NOMO-1 (cell line): ENCODE data around the gene RHBDL2.
"Not testable (repeated sequence)": the region's sequence is repeated elsewhere in the genome, so short reads cannot be mapped to it uniquely, and the experiment has no call there.

Source experiments
- DNase-seq, 2 experiments: peaks; one replicate each; lab custom pipeline; 2025; ENCODE audit not compliant: unreplicated experiment in 2 of 2; lab: John Stamatoyannopoulos, UW

RHBDL2 gene

DNA sequence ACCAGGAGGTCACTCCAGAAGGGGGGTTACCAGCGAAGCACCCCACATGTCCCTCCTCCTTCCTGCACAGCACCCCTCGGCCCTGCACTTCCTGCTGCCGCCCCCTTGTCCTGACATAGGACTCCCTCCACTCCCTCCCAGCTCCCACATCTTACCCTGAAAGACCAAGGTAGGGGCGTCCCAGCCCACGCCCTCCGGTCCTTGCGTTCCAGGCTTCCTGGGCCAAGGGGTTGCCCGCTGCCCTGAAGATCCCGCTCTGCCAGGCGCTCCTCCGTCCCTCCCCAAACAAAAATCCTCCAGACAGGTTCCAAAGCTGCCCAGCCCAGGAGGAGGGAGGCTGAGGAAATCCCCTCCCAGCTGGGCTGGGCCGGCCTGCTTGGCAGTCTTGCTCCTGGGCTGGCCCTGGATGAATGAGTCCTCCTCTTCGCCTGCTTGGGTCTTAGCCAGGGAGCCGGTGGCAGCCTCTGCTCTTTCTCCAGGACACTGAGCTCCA is at the start of gene RHBDL2:
Gene RHBDL2, minus strand, starts transcription at position 304 of the 493 bp plus-strand sequence. CDS start 22,618 bp downstream, outside the sequence.
- DNase-seq = no peak

DNA sequence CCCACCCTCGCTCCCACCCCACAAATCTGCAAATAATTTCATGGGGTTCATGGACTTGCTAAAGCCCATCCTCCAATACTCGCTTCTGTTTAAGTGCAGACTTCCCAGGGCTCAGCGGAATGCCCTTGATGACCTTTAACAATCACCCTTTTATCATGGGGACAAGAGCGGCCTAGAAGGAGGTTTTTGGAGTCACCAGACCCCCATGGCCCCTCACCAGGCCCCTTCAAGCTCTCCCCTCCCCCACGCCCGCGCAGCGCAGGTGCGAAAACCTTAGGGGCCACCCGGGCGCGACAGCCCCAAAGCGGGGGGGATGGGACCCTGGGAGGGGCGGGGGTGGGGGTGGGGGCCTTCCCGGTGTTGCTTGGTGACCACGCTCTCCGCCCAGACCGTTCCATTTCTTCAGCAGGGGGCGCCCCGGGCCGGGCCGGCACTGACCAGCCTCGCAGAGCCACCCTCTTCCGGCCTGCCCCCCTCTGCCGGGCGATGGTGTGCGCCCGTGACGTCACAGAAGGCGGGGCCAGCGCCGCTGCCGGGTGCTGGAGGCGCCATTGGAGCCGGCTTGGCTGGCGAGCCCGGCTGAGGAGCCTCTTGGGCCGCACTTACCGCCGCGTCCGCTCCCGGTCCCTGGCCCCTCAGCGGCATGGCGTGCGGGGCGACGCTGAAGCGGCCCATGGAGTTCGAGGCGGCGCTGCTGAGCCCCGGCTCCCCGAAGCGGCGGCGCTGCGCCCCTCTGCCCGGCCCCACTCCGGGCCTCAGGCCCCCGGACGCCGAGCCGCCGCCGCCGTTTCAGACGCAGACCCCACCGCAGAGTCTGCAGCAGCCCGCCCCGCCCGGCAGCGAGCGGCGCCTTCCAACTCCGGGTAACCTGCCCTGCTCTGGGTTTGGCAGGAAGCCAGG is 49.4 kb upstream of the RHBDL2 start, which contains the start of gene AKIRIN1:
Gene AKIRIN1, plus strand, starts transcription at position 539 of the 900 bp plus-strand sequence. Its CDS starts 105 bp downstream, at position 644.
- peak; percentile 84 to 93 for DNase-seq

- DNase-seq = no peak
These were observed 48.7 kb upstream of the RHBDL2 start for GRCh38 chr1:38990386-38990737.

DNA sequence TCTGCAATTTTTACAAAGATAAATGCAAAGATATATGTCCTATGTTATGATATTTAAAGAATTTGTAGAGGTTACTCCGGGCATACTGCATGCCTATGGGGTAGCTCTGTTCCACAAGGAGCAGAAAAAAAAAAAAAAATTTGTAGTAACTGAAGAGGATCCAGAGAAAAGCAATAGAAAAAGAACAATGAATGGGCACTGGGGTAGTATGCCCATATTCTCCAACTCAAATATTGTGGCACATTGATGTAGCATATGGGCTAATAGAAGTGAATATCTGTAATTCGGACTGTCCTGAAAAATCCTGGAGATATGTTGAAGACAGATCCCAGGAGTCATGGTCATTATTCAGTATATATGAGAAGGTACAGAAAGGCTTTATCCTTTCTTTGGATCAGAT is 48.3 kb upstream of the RHBDL2 start:
- DNase-seq = no peak

DNA sequence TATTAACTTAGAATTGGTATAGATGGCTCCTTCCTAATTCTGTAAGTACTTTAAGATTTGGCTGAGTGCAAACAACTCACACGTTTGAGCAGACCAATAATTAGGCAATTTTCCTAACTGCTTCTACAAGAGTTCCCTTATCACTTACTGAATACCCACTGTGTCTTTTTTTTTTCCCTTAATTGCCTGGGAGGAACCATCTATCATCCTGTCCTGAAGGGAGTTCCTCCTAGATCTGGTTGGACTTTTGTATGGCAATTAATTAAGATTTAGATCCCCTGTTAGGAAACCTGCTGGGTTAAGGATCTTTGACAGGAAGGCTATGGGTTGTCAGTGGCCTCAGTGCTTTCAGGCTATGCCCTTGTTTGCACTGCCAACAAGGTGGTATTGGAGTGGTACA is 37.8 kb upstream of the RHBDL2 start:
- not testable (repeated sequence) for DNase-seq

- not testable (repeated sequence) for DNase-seq
These were observed 36.6 kb upstream of the RHBDL2 start for GRCh38 chr1:38978245-38978542.

DNA sequence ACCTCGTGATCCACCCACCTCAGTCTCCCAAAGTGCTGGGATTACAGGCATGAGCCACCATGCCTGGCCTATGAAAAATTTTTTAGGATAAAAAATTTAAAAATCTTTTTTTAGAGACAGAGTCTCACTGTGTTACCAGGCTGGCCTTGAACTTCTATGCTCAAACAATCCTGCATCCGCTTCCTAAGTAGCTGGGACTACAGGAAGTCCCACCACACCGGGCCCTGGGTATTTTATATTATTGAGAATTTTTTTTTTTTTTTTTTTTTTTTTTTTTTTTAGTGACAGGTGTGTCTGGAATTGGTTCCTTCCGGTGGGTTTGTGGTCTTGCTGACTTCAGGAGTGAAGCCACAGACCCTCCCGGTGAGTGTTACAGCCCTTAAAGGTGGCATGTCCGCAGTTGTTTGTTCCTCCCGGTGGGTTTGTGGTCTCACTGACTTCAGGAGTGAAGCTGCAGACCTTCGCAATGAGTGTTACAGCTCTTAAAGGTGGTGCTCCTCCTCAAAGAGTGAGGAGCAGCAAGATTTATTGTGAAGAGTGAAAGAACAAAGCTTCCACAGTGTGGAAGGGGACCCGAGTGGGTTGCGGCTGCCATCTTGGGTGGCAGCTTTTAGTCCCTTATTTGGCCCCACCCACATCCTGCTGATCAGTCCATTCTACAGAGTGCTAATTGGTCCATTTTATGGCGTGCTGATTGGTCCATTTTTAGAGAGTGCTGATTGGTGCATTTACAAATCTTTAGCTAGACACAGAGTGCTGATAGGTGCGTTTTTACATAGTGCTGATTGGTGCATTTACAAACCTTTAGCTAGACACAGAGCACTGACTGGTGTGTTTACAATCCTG is 36.0 kb upstream of the RHBDL2 start:
- DNase-seq = not testable (repeated sequence)

DNA sequence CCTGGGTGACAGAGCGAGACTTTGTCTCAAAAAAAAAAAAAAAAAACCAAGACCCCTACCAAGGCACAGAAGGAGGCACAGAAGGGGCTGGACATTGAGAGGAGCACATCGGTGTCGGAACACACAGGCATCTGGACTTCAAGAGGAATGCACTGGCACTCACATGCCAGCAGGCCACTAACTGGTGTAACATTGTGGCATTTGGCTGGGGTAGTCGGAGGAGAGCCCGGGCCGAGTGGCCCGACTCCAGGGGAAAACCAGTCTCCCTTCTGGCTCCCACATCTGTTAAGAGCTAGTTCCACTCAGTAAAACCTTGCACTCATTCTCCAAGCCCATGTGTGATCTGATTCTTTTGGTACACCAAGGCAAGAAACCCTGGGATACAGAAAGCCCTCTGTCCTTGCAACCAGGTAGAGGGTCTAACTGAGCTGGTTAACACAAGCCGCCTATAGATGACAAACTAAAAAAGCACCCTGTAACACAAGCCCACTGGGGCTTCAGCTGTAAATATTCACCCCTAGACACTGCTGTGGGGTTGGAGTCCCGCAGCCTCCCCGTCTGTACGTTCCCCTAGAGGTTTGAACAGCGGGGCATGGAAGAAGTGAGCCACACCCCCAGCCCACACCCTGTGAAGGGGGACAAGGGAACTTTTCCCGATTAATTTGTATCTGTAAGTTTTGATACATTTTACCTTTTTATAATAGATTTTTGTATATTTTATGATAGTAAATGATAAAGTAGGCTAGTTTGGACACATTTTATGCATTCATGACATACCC is 32.2 kb upstream of the RHBDL2 start:
- no peak for DNase-seq

DNA sequence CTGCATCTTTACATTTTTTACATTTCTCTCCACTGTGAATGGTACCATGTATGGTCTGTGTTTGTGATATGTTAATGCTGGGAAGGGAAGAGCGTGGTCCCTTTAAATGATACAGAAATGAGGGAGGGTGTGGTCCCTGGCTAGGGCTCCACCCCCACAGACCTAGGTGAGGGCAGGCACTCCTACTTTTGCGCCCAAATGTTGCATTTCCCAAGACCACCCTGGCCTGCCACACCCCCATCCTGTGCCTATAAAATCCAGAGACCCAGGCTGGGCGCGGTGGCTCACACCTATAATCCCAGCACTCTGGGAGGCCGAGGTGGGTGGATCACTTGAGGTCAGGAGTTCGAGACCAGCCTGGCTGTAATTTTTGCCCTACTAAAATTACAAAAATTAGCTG is 31.5 kb upstream of the RHBDL2 start:
- DNase-seq = not testable (repeated sequence)

DNA sequence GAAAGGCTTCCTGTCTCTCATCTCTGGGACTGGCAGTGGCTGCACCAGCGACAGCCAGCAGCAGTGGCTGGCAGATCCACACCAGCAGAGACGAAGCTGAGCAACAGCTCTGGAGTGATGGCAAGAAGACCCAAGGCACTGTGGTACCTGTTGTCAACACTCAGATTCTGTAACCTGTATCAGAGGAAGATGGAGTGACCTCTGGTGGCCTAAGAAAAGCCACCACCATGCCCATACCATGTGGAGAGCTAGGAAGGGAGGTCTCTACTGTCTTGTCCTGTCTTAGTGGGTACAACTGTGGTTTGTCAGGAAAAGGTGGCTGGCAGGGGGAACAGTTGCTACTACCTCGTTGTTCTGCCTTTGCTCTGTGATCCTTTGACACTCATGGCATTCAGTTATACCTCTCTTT is 22.5 kb upstream of the RHBDL2 start:
- DNase-seq = no peak

DNA sequence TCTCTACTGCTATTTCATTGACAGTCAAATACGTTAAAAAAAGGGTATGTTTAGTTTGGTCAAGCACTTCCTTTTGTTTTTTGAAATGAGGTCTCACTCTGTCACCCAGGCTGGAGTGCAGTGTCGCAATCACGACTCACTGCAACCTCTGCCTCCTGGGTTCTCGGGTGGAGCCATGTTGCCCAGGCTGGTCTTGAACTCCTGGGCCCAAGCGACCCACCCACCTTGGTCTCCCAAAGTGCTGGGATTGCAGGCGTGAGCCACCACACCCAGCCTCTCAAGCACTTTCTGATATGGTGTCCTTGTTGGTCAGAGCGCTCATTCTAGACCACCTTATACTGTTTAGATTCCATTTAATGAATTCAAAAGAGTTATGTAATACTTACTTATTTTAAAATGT is 20.9 kb upstream of the RHBDL2 start:
- DNase-seq = peak; percentile 3 to 17

DNA sequence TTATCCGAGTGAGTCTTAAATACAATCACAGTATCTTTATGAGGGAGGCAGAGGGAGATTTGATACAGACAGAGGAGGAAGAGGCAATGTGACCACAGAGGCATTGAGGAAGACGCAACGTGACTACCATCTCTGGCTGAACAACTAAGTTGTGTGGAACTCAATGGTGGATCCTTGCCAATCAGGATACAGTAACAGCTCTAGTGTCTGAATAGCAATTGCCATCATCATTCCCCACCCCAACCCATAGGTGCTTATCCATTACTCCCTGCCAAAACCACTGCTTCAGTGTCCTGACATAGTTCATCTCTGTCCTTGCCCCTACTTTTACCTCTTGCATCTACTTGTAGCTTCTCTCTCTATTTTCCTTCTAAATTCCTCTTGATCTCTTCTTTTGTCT is 20.5 kb upstream of the RHBDL2 start:
- no peak for DNase-seq

GRCh38 chr1:38958967-38959366 is 17.3 kb upstream of the RHBDL2 start:
- no peak for DNase-seq

- no peak for DNase-seq
These were observed 11.8 kb upstream of the RHBDL2 start for GRCh38 chr1:38953433-38953860.

GRCh38 chr1:38950553-38950952 is 8.9 kb upstream of the RHBDL2 start:
- no peak for DNase-seq

GRCh38 chr1:38944547-38944946 is 2.9 kb upstream of the RHBDL2 start:
- DNase-seq = no peak

DNA sequence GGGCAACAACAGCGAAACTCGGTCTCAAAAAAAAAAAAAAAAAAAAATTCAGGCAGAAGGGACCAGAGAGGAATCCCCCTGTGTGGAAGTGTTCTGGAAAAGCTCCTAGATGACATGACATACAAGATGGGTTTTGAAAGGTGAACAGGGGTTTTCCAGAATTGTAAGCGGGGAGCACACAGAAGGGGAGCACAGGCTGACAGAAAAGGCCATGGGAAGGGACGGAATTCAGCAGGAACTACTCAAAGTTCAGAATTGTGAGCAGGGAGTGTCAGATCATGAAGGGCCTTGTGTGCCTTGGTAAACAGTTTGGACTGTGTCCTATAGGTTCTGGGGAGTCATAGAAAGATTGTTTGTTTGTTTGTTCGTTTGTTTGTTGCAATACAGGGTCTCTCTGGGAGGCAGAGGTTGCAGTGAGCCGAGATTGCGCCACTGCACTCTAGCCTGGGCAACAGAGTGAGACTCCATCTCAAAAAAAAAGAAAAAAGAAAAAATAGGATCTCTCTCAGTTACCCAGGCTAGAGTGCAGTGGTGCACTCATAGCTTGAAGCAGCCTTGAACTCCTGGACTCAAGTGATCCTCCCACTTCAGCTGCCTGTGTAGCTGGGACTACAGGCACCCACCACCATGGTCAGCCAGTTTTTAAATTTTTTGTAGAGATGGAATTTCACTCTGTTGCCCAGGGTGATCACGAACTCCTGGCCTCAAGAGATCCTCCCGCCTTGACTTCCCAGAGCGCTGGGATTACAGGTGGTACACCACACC is 1.2 kb upstream of the RHBDL2 start:
- no peak for DNase-seq

DNA sequence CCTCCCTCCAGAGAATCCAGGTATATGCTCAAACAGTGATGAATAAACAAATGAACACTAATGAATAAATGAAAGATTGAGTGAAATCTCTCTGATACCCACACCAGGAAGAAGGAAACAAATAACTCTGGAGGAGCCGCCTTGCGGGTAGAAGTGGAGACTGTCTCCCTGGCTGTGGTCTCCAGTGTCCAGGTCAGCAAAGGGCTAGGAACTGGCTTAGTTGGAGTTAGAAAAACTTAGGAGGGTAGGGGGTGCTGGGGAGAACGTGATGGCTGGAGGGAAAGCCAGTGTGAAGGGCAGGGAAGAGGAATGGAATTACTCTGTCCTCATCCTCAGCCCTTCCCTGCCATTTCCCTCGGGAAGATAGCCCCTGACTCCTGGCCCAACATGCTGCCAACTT is 537 bp downstream of the RHBDL2 start:
- no peak for DNase-seq

- no peak for DNase-seq
These were observed 1.1 kb downstream of the RHBDL2 start for GRCh38 chr1:38940339-38941047.
